ENCODE data around the gene CFAP54.

GRCh38 chr12:96846293-96846692 is 356.9 kb downstream of the CFAP54 start:
- TF ChIP-seq CTCF (IDR thresholded peaks at IDR 0.05) (no peak), POLR2A (IDR thresholded peaks at IDR 0.05) (no peak)
